ENCODE results near the gene SHC4. TPM values are rescaled to one million over a fixed set of nuclear protein-coding genes. Genes with fewer than 3 reads are reported as not detected.

SHC4 gene
- total RNA-seq, 4 donors from 2014 or later, result 0.63 to 4.7 (median 1.6) TPM

- DNase-seq (ENCODE audit: low spot score in 2 of 2), result no peak
- 54 to 69% methylated on average over 7 of the region's 7 CpGs for WGBS, 2 donors
- TF ChIP-seq POLR2A (IDR thresholded peaks at IDR 0.05), result no peak
- no peak for TF ChIP-seq CTCF (IDR thresholded peaks at IDR 0.05)
Measured at GRCh38 chr15:48984021-48984710, 20.4 kb upstream of the SHC4 start.

GRCh38 chr15:48983300-48983699 is 19.6 kb upstream of the SHC4 start:
- WGBS, 2 donors, result 75% methylated on average over 5 of the region's 5 CpGs
- intact Hi-C loops (cut with DNase I; ENCODE audit: low total_unique reads), result no loop called here
- TF ChIP-seq CTCF (IDR thresholded peaks at IDR 0.05) (no peak), POLR2A (IDR thresholded peaks at IDR 0.05) (no peak)
- no peak overlapping the region for H3K4me3 ChIP-seq (ENCODE audit: low read depth, poor library complexity, severe bottlenecking)
- no peak for DNase-seq (ENCODE audit: low spot score in 2 of 2)

More at GRCh38 chr15:48984021-48984710, 20.4 kb upstream of the SHC4 start:
- intact Hi-C loops (cut with DNase I; ENCODE audit: low total_unique reads), result no loop called here
- H3K4me3 ChIP-seq (ENCODE audit: low read depth, poor library complexity, severe bottlenecking), result no peak overlapping the region

GRCh38 chr15:48981941-48982340 is 18.2 kb upstream of the SHC4 start:
- no peak overlapping the region for H3K4me3 ChIP-seq (ENCODE audit: low read depth, poor library complexity, severe bottlenecking)
- TF ChIP-seq CTCF (IDR thresholded peaks at IDR 0.05), result no peak
- TF ChIP-seq POLR2A (IDR thresholded peaks at IDR 0.05), result no peak
- DNase-seq (ENCODE audit: low spot score in 2 of 2), result no peak
- 38 to 55% methylated on average over 4 of the region's 4 CpGs for WGBS, 2 donors
- intact Hi-C loops (cut with DNase I; ENCODE audit: low total_unique reads), result no loop called here

- no peak for DNase-seq (ENCODE audit: low spot score in 2 of 2)
- 54 to 61% methylated on average over 2 of the region's 2 CpGs for WGBS, 2 donors
- H3K4me3 ChIP-seq (ENCODE audit: low read depth, poor library complexity, severe bottlenecking), result no peak overlapping the region
- intact Hi-C loops (cut with DNase I; ENCODE audit: low total_unique reads), result no loop called here
- TF ChIP-seq CTCF (IDR thresholded peaks at IDR 0.05), result no peak
- no peak for TF ChIP-seq POLR2A (IDR thresholded peaks at IDR 0.05)
Measured at GRCh38 chr15:48978638-48979037, 14.9 kb upstream of the SHC4 start.

- WGBS, 2 donors, result 79 to 88% methylated on average over 17 of the region's 17 CpGs
- no peak for TF ChIP-seq CTCF (IDR thresholded peaks at IDR 0.05)
- no peak overlapping the region for H3K4me3 ChIP-seq (ENCODE audit: low read depth, poor library complexity, severe bottlenecking)
Measured at GRCh38 chr15:48976444-48977088, 12.8 kb upstream of the SHC4 start.

More at GRCh38 chr15:48976444-48977088, 12.8 kb upstream of the SHC4 start:
- intact Hi-C loops (cut with DNase I; ENCODE audit: low total_unique reads), result no loop called here
- no peak for DNase-seq (ENCODE audit: low spot score in 2 of 2)

Data from lower leg skin (tissue), 4 donors.